ENCODE data around the gene SLC22A25.

- TF ChIP-seq CTCF (IDR thresholded peaks at IDR 0.05) (no peak), POLR2A (IDR thresholded peaks at IDR 0.05) (no peak)
Observed at GRCh38 chr11:63243533-63243932, at the start of gene SLC22A25.
